Ascending aorta (tissue), 2 donors: ENCODE data around the gene MTREX. TPM values are rescaled to one million over a fixed set of nuclear protein-coding genes. Genes with fewer than 3 reads are reported as not detected.

ENCODE experiments used
- DNase-seq, 2 donors: peaks; one replicate each; pipeline ENCODE4 v3.0.0-alpha.2; 2019; ENCODE audit warnings: low spot score in 2 of 2
- H3K27ac ChIP-seq, 2 donors: fragments of 200-600 bp; sonication (generic); one replicate each; pipeline ENCODE4 v1.5.1; 2016 to 2017; ENCODE audit warnings: mild to moderate bottlenecking in 1 of 2
- H3K27me3 ChIP-seq: fragments of 200-600 bp; sonication (generic); one replicate; pipeline ENCODE4 v1.5.1; 2017
- H3K36me3 ChIP-seq, 2 donors: fragments of 200-600 bp; sonication (generic); one replicate each; pipeline ENCODE4 v1.5.1; 2016
- H3K4me1 ChIP-seq, 2 donors: fragments of 200-600 bp; sonication (generic); one replicate each; pipeline ENCODE4 v1.5.1; 2016 to 2017; ENCODE audit warnings: mild to moderate bottlenecking in 1 of 2
- H3K4me3 ChIP-seq, 2 donors: fragments of 200-600 bp; sonication (generic); one replicate each; pipeline ENCODE4 v1.5.1; 2016 to 2017; ENCODE audit warnings: mild to moderate bottlenecking in 1 of 2
- H3K9me3 ChIP-seq, 2 donors: fragments of 200-600 bp; sonication (generic); one replicate each; pipeline ENCODE4 v1.5.1; 2016
- intact Hi-C: fragments of 100-400 bp; cut with DNase I; formaldehyde crosslinking; loops from one replicate; pipeline ENCODE4 v1.15.1; 2023
- total RNA-seq: library from RNA; depleted of rRNA; stranded (reverse); fragments of >200 nt; gene quantifications from one replicate; pipeline ENCODE4 v1.1.0, GENCODE V29; 2016
- TF ChIP-seq, protein P1 (sequence below), 3 experiments: fragments of 200-600 bp in 2 of 3; fragments of 450-650 bp in 1 of 3; sonication (generic) in 2 of 3; IDR thresholded peaks; one replicate each; pipeline ENCODE4 v1.5.1; 2016 to 2019; ENCODE audit warnings: antibody characterized with exemption in 3 of 3, mild to moderate bottlenecking in 1 of 3, moderate library complexity in 1 of 3

Gene MTREX
- total RNA-seq, 1 donor from 2014 or later: 17.1 TPM

DNA sequence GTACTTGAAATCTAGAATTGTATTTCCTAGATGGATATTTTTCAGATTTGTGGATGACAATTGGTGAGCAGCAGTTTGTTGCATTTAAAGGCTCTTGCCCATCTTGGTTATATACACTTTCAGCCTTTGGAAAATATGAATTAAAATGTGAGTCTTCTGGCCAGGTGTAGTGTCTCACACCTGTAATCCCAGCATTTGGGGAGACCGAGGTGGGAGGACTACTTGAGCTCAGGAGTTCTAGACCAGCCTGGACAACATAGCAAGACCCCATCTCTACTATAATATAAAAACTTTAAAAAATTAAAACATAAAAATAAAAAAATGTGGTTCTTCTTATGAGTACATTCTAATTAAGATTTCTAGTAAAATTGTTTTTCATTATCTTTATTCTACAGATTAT lies 102.0 kb downstream of the MTREX start:
- TF ChIP-seq, protein P1, sequence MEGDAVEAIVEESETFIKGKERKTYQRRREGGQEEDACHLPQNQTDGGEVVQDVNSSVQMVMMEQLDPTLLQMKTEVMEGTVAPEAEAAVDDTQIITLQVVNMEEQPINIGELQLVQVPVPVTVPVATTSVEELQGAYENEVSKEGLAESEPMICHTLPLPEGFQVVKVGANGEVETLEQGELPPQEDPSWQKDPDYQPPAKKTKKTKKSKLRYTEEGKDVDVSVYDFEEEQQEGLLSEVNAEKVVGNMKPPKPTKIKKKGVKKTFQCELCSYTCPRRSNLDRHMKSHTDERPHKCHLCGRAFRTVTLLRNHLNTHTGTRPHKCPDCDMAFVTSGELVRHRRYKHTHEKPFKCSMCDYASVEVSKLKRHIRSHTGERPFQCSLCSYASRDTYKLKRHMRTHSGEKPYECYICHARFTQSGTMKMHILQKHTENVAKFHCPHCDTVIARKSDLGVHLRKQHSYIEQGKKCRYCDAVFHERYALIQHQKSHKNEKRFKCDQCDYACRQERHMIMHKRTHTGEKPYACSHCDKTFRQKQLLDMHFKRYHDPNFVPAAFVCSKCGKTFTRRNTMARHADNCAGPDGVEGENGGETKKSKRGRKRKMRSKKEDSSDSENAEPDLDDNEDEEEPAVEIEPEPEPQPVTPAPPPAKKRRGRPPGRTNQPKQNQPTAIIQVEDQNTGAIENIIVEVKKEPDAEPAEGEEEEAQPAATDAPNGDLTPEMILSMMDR (IDR thresholded peaks at IDR 0.05): no peak
- intact Hi-C loops: no loop called here
- DNase-seq: no peak
- Histone ChIP-seq H3K27me3 (no peaks in the 10 kb centered on the region), H3K4me1 (no peaks in the 10 kb centered on the region), H3K9me3 (no peaks in the 10 kb centered on the region), H3K36me3 (peaks cover 6 to 19% of the 10 kb centered on the region in 2 donors), H3K4me3 (no peak overlapping the region), H3K27ac (no peak overlapping the region)

DNA sequence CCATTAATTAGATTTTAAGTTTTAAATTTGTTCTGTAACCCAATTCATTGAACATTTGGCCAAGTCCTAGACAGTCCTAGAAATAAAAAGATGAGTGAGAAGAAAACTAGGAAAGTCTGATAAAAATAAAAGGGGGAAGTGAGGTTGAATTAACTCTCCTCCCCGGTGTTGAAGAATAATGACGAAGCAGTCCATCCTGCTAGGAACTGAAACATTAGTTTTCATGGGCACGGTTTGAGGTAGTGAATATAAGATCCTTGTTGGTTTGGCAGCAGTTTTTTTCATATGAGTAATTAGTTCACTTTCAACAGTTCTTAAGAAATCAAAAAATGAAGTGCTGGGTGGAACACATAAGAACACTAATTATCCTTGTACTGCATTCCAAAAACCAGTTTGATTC lies 103.1 kb downstream of the MTREX start:
- DNase-seq: no peak
- Histone ChIP-seq H3K9me3 (no peaks in the 10 kb centered on the region), H3K27me3 (no peaks in the 10 kb centered on the region), H3K4me3 (no peak overlapping the region), H3K4me1 (no peaks in the 10 kb centered on the region), H3K36me3 (peaks cover 8 to 13% of the 10 kb centered on the region in 2 donors), H3K27ac (no peak overlapping the region)
- intact Hi-C loops: no loop called here
- TF ChIP-seq, protein P1 (IDR thresholded peaks at IDR 0.05): no peak

DNA sequence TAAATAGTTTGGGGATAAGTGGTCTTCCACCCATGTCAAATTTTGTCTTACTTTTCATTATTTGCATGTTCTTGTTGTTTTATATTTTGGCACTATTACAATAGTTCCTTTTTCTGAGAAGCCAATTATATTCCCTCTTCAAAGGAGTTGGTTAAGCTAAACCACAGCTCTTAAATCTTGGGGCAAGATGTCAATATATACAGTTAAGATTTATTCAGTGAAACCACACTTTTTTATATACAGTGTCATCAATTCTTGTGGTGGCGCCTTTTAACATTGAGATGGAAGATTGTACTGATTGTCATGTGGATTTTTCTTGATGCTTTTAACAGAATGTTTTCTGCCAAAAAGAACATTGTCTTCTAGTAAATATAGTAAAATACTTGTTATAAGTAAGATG lies 104.1 kb downstream of the MTREX start:
- no peaks in the 10 kb centered on the region for H3K27me3 ChIP-seq
- H3K36me3 ChIP-seq: peaks cover 8% of the 10 kb centered on the region in 2 donors
- no peak overlapping the region for H3K4me3 ChIP-seq
- H3K27ac ChIP-seq: no peak overlapping the region
- intact Hi-C loops: no loop called here
- H3K9me3 ChIP-seq: no peaks in the 10 kb centered on the region
- no peaks in the 10 kb centered on the region for H3K4me1 ChIP-seq
- no peak for DNase-seq
- TF ChIP-seq, protein P1 (IDR thresholded peaks at IDR 0.05): no peak

DNA sequence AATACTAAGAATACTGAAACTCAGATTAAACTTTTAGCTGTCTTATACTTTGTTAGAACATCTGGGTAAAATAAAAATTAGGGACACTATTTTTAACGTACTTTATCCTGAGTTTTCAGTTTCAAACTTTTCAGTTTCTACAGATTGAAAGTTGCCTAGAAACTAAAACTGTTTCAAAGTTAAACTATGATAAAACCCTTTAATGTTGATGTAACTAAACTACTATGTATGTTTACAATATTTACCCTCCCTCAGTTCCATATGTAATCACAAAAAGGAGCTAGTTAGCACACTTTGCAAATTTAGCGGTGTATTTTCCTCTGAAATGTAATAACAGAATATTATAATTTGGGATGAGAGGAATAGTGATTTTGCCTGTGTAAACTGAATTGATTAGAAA lies 105.9 kb downstream of the MTREX start:
- intact Hi-C loops: no loop called here
- H3K27me3 ChIP-seq: no peaks in the 10 kb centered on the region
- TF ChIP-seq, protein P1 (IDR thresholded peaks at IDR 0.05): no peak
- no peak overlapping the region for H3K27ac ChIP-seq
- H3K4me1 ChIP-seq: peaks cover 0 to 1% of the 10 kb centered on the region in 2 donors
- no peak for DNase-seq
- no peak overlapping the region for H3K4me3 ChIP-seq
- peaks cover 8 to 12% of the 10 kb centered on the region in 2 donors for H3K36me3 ChIP-seq
- H3K9me3 ChIP-seq: no peaks in the 10 kb centered on the region

DNA sequence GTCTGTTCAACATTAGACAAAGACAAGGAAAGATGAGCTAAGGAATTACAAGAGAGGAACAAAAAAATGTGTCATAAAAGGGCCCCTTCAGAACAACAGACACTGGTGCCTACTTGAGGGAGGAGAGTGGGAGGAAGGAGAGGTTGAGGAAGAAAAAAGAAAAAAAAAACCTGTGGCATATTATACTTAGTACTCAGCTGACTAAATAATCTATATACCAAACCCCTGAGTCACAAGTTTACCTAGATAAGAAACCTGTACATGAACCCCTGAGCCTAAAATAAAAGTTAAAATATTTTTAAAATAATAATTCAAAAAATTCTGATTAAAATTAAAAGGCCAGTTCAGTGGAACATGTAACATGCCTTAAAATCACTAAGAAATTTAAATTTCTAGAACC lies 107.3 kb downstream of the MTREX start:
- H3K4me3 ChIP-seq: no peak overlapping the region
- H3K36me3 ChIP-seq: peaks cover 8 to 12% of the 10 kb centered on the region in 2 donors
- intact Hi-C loops: no loop called here
- peaks cover 2 to 7% of the 10 kb centered on the region in 2 donors for H3K4me1 ChIP-seq
- no peaks in the 10 kb centered on the region for H3K27me3 ChIP-seq
- H3K9me3 ChIP-seq: no peaks in the 10 kb centered on the region
- peak overlapping the region; percentile 14 to 52 for H3K27ac ChIP-seq
- TF ChIP-seq, protein P1 (IDR thresholded peaks at IDR 0.05): no peak
- DNase-seq: no peak

DNA sequence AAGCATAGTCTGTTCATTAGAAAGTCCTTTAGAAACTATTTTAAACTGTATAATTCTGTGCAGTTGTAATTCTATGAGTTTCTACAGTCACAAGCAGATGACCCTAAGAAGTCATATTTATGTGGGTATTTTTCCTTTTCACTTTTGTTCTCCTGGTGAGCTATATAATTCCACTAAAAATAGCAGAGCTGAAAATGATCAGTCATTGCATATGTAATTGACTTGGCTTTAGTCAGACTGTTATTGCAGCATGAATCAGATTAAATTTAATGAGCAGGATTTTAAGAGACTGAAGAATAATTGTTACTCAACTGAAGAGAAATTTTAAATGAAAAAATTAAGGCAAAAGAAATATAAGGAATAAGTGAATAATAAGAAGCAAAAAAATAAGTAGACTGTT lies 108.5 kb downstream of the MTREX start:
- intact Hi-C loops: no loop called here
- Histone ChIP-seq H3K9me3 (no peaks in the 10 kb centered on the region), H3K27ac (no peak overlapping the region), H3K4me3 (no peak overlapping the region), H3K36me3 (peaks cover 13 to 14% of the 10 kb centered on the region in 2 donors), H3K4me1 (peaks cover 2 to 7% of the 10 kb centered on the region in 2 donors), H3K27me3 (no peaks in the 10 kb centered on the region)
- TF ChIP-seq, protein P1 (IDR thresholded peaks at IDR 0.05): no peak
- DNase-seq: no peak
